Stimulated activated CD8-positive, alpha-beta memory T cell treated with anti-CD3 and anti-CD28 coated beads, Interleukin-15, amount 100 ng/mL, for 24 hours (primary cell): ENCODE data around the gene NPAS1.

ENCODE experiments used
- DNase-seq: peaks from one replicate; pipeline ENCODE4 v3.0.0-alpha.2; 2020; ENCODE audit warnings: low read depth

NPAS1 gene

GRCh38 chr19:47019431-47020041 lies at the start of gene NPAS1:
NPAS1 (plus strand) TSS chr19:47019837; CDS start chr19:47021048, 1,211 bp downstream.
- DNase-seq, result no peak

GRCh38 chr19:46970815-46971214 lies 48.8 kb upstream of the NPAS1 start:
- DNase-seq, result no peak

GRCh38 chr19:46972311-46972710 lies 47.3 kb upstream of the NPAS1 start:
- no peak for DNase-seq

- no peak for DNase-seq
Observed at GRCh38 chr19:46974181-46974580, 45.5 kb upstream of the NPAS1 start.

GRCh38 chr19:46975011-46975924 lies 44.4 kb upstream of the NPAS1 start:
- DNase-seq, result no peak

- no peak for DNase-seq
Observed at GRCh38 chr19:46975925-46976782, 43.5 kb upstream of the NPAS1 start.

GRCh38 chr19:46976845-46977320 lies 42.8 kb upstream of the NPAS1 start:
- no peak for DNase-seq

GRCh38 chr19:46977548-46977947 lies 42.1 kb upstream of the NPAS1 start:
- DNase-seq, result no peak

GRCh38 chr19:46978171-46978869 lies 41.3 kb upstream of the NPAS1 start:
- no peak for DNase-seq

- DNase-seq, result no peak
Observed at GRCh38 chr19:46979126-46980105, 40.2 kb upstream of the NPAS1 start.

- DNase-seq, result no peak
Observed at GRCh38 chr19:46980761-46981160, 38.9 kb upstream of the NPAS1 start.

GRCh38 chr19:46981286-46981945 lies 38.2 kb upstream of the NPAS1 start:
- no peak for DNase-seq

- DNase-seq, result no peak
Observed at GRCh38 chr19:46983097-46983496, 36.5 kb upstream of the NPAS1 start.

- no peak for DNase-seq
Observed at GRCh38 chr19:46984077-46985010, 35.3 kb upstream of the NPAS1 start.

- DNase-seq, result no peak
Observed at GRCh38 chr19:46985542-46986415, 33.9 kb upstream of the NPAS1 start.

- DNase-seq, result no peak
Observed at GRCh38 chr19:46988614-46989230, 30.9 kb upstream of the NPAS1 start.

GRCh38 chr19:46990991-46991676 lies 28.5 kb upstream of the NPAS1 start:
- DNase-seq, result peak; percentile 24
